HG02642 (cell line): Measurements from ENCODE around the gene CPXM1.

ENCODE experiments used
- ATAC-seq: cut with Tn5 transposase; IDR thresholded peaks from one replicate; pipeline ENCODE4 v1.9.1; 2021; ENCODE audit warnings: mild to moderate bottlenecking; ENCODE audit not compliant: unreplicated experiment, poor library complexity

The CPXM1 gene

DNA sequence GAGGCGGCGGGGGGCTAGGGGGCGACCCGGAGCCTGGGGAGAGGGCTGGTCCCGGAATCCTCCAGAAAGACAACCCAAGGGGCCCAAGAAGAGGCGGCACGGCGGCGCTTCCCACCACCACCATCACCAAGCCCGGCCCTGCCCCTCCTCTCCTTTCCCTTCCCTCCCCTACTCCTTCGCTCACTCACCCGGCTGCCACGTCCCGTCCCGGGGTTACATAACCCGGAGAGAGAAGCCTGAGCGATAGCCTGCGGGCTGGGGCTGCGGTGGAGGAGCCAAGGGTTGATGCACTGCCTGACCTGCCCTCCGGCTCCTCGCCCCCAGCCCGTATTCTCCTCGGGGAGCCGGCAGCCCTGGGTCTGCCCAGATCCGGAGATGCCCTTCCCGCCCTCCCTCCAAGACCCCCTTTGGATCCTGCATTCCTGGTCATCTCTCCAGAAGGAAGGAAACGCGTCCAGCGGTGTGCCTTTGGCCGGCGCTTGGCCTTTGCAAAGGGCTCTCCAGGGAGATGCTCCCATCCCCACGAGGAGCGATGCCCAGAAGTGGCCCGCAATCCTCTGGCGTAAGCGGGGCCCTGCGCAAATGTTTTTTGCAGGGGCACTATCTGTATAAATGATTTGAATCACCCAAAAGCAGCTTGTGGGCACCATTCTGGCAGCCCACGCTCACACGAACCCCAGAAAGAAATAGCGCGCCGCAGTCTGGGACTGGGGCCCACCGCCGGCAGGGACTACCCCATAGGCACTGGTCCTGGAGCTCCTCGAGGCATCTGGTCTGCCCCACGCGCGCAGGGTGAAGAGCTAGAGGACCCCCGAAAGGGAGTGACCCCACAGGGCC, 4.6 kb upstream of the CPXM1 start:
- ATAC-seq = no peak

DNA sequence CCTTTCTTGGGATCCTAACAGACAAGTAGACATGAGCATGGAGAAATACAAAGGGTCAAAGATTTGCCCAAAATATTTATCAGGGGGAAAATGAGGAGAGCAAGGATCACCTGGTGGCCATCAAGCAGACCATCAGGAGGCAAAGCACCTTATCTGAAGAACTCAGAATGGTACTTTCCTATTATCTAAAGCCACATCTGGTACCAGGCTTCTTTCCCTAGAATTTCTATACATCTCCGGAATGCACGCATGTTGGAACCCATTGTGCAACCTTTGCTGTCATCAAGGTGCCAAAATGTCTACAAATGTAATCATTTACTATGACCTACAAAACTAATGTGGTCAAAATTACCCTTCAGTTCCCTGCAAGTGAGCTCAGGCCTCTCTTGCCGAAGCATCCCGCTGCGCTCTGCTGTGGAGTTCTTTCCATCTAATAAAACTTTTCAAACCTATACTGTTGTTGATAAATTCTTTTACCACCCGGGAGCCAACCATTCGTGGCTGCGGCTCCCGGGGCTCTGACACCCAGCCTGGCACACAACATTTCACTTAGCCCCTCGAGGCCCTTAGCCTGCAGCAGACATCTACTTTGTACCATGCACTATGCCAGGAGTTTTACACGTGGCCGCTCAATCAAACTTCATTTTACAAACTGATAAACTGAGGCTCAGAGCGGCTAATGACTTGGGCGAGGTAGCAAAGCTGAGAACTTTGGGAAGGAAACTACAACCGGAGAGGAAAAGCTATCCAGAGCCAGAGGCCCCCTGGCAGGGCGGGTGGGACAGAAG, 3.8 kb upstream of the CPXM1 start:
- ATAC-seq = no peak

GRCh38 chr20:2801286-2801728, 880 bp upstream of the CPXM1 start:
- no peak for ATAC-seq

DNA sequence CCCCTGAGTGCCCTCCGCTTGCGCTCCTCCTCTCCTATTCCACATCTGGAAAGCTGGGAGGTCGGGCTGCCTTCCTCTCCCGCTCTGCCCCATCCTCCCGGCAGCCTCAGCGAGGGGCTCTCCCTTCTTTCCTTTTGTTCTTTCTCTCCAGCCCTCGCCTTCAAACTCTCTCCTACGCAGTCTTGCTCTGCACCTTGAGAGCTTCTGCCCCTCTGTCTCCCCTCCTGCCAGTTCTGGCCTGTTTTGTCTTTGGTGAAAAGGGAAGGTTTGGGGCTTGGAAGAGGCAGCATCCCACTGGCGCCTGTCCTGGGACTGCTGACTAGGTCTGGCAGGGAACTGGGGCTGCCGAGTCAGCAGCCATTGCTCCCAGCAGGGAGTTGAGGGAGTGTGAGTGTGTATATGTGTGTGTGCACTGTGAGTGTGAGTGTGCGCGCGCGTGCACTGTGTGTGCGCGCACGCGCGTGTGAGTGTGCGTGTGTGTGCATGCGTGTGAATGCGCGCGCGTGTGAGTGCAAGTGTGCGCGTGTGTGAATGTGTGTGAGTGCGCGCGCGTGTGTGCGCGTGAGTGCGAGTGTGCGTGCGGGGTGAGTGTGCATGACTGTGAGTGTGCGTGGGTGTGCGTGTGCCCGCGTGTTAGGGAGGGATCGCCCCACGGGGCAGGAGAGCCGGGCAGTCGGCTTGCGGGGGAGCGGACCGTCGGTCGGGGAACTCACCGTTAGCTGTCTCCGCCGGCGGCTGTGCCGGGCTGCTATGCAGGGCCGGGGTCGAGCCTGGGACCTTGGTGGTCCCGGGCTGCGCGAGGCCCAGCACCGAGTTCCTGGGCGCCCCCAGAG, 523 bp downstream of the CPXM1 start:
- ATAC-seq = no peak

- ATAC-seq = no peak
These were observed 1.2 kb downstream of the CPXM1 start for GRCh38 chr20:2799271-2799670.

GRCh38 chr20:2798814-2799213, 1.6 kb downstream of the CPXM1 start:
- no peak for ATAC-seq

DNA sequence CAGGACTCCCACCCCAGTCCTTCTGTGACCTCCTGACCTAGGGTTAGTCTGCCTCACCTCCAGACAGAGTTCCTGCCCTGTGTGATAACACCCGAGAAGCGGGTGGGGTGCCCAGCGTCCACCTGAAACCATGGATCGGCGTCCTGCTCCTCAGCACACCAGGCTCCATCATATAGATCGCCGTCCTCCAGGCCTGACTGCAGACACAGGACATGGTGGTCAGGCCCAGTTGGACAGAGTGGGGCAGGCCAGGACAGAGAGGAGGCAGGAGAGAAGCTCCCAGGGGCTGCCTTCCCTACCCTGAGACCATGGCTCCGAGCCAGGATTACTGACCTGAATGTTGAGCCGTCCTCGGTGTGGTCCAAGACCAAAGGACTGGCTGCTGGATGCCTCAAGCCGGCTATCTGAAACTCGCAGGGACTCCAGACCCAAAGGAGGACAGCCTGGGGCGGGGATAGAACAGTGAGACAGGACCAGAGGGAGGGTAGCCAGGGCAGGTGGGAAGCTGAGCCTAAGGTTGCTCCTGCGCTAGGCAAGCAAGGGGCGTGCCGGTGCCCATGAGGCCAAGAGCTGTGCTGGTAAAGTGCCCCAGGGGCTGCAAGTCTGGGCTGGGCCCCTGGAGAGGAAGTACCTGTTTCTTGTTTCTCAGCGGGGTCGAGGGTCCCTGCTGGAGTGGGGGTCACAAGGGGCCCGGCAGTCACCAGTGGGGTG, 2.2 kb downstream of the CPXM1 start:
- ATAC-seq = no peak

- ATAC-seq = no peak
These were observed 3.1 kb downstream of the CPXM1 start for GRCh38 chr20:2797136-2797983.

GRCh38 chr20:2796011-2796660, 4.3 kb downstream of the CPXM1 start:
- no peak for ATAC-seq

- ATAC-seq = no peak
These were observed 5.0 kb downstream of the CPXM1 start for GRCh38 chr20:2795451-2795850.

DNA sequence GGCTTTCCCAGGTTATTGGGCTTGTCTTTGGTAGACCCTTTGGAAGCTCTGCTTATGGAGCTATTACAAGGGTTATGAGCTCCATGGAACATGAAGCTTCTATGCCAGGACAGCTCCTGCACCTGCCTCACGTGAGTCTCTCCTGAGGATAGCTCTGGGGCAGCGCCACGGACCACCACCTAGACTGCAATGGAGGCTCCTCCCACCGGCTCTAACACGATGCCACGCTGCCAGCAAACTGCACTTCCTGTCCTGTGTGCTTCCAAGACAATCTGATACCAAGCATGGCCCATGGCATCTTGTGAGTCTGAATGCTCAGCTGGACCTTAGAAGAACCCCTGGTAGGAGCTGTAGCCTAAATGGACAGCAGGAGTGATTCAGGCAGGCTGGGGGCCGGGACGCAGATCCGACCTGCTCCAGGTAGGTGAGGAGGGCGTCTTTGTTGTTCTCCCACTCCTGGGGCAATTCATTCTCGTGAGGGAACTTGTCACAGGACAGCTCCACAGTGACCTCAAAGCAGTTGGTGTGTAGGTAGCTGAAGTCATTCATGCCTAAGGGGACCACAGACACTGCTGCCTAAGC, 5.5 kb downstream of the CPXM1 start:
- no peak for ATAC-seq

- ATAC-seq = no peak
These were observed 6.2 kb downstream of the CPXM1 start for GRCh38 chr20:2794202-2794748.

DNA sequence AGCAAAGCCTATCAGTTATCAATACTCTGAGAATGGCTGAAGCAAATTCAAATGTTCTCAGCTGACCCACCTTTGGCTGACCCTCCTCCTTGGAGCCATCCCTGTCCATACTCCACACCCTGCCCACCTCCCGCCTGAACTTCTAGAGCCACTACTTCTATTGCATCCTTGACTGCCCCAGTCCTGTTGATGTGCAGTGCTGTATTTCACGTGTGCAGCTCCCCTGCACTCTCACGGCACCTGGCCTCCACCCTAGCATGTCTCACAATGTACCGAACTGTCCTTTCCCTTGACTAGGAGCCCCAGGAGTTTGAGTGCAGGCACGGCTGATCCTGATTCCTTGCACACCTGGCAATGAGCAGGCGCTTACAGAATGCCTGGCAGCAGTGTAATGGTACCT, 7.0 kb downstream of the CPXM1 start:
- no peak for ATAC-seq

DNA sequence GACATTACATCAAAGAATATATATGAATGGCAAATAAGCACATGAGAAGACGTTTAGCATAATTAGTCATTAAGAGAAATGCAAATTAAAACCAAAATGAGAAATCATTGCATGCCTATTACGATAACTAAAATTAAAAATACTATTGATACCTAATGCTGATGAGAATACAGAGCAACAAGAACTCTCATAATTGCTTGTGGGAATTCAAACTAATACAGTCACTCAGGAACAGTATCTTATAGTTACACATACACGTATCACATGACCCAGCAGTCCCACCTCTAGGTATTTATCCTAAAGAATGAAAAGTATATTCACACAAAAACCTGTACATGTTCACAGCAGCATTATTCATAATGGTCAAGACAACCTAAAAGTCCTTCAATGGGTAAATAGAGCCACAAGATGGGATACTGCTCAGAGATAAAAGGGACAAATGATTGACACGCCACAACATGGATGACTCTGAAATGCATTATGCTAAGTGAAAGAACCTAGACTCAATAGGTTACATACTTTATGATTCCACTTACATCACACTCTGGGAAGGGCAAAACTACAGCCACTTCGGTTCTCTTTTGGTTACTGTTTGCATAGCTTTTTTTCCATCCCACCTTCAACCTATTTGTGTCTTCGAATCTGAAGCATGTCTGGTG, 16.4 kb downstream of the CPXM1 start:
- no peak for ATAC-seq

- ATAC-seq = no peak
These were observed 19.5 kb downstream of the CPXM1 start for GRCh38 chr20:2780948-2781347.

DNA sequence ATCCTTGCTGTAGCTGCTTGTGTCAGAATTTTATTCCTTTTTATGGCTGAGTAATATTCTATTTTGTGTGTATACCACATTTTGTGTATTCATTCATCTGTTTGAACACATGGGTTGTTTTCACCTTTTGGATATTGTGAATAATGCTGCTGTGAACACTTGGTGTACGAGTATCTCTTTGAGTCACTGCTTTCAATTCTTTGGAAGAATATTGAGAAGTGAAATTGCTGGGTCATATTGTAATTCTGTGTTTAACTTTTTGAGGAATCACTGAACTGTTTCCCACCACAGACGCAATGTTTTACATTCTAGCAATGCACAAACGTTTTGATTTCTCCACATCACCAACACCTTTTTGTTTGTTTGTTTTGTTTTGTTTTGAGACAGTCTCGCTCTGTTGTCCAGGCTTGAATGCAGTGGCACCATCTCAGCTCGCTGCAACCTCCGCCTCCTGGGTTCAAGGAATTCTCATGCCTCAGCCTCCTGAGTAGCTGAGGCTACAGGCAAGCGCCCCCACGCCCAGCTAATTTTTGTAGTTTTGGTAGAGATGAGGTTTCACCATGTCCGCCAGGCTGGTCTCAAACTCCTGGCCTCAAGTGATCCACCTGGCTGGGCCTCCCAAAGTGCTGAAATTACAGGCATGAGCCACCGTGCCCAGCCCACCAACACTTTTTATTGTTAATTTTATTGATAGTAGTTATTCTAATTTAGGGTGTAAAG, 21.7 kb downstream of the CPXM1 start:
- no peak for ATAC-seq

GRCh38 chr20:2775139-2775538, 25.3 kb downstream of the CPXM1 start:
- no peak for ATAC-seq
